ENCODE data around the gene CCT3.

The CCT3 gene

DNA sequence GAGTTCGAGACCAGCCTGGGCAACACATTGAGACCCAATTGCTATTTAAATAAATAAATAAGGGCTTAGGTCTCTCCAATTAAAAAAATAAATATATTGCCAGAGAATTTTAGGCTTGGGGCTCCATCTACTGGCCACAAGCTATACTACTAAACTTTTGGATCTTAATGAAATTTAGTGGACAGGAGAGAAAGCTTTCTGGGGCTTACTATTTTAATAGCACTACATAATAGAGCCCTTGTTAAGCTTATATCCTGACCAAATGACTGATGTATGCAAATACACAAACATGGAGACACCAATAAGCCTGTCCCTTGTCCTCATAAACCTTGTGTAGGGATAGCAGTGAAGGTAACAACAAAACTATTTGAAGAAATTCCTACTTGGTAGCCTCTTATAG is 18.4 kb downstream of the CCT3 start:
- DNase-seq: no peak

DNA sequence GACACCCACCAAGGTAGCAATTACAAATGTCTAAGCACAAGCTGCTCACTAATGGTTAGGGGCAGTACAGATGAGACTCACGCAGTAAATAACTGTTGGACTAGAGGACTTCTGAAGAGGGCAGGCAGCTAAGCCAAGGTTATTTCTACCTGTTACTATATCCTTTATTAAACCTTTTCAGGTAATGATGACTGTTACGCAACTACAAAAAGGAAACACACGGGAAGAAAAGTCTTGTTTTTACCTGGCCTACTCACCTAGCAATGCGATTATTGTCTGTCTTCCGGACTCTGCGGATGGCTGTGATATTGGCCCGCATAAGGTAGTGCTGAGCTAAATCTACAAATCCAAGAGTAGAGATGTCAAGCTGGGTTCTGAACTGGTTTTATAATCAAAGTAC is 21.2 kb downstream of the CCT3 start:
- DNase-seq: no peak

DNA sequence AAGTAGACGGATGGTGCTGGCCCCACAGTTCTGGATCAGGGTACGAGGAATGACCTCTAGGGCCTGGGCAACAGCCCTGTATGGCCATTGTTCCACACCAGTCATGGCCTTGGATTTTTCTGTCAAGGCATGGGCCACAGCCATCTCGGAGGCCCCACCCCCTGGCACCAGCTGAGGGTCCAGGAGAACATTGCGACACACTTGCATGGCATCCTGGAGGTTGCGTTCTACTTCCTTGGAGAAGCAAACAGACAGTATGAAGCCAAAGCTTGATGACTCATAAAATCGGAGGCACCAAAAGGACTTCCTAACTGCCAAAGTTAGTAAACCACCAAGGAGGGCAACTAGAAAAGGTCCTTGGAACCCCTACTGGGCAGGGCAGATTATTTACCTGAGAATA is 27.1 kb downstream of the CCT3 start:
- no peak for DNase-seq

DNA sequence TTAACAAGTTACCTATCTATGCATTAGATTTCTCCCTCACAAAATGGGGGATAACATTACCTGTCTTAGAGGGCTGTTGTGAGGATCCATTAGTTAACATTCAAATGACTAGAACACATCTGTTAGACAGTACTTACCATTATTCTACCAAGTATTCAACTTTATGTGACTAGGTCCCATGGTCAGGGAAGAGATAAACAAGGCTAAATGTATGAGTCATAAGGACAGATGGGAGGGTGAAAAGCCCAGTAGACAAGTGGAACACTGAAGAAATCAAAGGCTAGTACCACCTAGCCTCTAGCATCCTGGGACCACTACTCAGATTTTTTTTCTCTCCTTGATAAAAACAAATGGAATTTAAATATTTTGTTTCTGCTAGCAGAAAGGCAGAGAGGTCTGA is 30.0 kb downstream of the CCT3 start:
- DNase-seq: no peak

DNA sequence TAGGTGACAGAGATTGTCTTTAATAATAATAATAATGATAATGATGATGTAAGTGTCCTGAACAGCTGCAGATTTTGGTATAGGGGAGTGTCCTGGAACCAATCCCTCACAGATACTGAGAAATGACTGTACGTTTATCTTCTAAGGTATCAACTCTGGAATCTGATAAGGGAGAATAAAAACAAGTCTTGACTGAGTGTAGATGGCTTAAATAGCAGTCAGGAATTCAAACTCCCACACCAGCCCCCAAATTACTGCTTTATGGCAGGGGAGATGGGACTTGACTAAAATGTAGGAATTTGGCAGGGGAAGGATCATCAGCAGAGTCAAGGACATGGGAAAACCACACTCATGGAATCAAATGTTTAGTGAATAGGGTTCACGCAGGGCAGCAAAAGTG is 32.9 kb downstream of the CCT3 start:
- no peak for DNase-seq

DNA sequence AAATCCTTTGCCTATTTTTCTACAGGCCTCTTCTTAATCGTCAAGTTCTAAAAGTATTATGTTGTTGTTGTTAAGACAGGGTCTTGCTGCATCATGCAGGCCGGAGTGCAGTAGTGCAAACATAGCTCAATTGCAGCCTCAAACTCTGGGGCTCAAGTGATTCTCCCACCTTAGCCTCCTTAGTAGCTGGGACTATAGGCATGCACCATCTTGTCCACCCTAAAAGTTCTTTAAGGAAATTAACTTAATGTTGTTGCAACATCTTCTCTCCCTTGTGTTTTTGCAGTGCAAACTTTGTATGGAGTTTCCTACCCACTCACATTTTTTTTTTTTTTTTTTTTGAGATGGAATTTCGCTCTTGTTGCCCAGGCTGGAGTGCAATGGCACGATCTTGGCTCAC is 34.9 kb downstream of the CCT3 start:
- no peak for DNase-seq

DNA sequence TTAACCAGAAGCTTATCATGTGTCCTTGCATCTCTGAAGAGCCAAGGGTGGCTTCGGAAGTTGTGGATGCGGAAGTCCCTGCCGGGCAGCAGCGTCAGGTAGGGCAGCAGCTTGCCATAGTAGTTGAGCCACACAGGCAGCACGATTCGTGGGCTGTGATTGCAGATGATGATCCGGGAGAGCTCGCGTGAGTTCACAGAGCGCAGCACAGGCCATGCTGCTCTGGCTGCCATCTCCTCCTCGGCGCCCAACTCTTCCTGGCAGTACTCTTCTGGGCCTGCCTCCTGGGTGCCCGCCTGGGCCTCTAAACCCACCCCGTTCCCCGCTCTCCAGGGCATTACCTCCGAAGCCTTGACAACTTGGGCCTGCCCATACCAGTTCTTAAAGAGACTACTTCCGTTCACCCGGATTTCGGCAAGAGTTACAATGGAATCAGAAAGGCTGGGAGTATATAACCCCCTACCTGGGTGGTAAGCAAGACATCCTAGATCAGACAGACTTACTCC is 39.2 kb downstream of the CCT3 start, which contains the start of gene VHLL:
TSS of gene VHLL (minus strand) at position 456 of the 506 bp plus-strand sequence. CDS start at position 338, 118 bp downstream.
- DNase-seq: no peak

DNA sequence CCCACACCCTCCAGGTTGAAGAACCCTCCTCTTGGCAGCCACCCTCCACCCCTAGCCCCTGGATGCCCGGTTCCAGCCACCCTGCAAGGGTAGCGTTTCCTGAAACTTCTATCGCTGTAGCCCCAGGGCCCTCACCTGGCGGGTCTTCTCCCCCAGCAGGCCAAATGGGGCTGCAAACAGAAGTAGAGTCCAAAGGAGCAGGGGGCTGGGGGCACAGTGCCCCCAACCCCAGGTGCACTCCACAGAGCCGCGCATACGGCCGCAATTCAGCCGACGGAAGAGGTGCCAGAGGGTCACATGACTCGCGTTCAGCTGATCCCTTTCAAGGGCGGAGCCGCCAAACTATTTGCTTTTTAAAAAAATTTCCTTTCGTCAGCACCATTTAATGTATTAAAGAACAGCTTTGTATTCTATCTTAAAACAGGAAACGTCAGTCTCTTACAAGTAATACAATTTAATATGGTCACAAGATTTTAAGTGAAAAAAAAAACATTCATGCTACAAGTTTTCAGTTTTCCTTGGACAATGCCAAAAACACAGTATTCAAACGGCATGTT is 42.6 kb downstream of the CCT3 start, which contains the start of gene GLMP:
TSS of gene GLMP (minus strand) at position 289 of the 557 bp plus-strand sequence. CDS start at position 255, 34 bp downstream.
- no peak for DNase-seq

DNA sequence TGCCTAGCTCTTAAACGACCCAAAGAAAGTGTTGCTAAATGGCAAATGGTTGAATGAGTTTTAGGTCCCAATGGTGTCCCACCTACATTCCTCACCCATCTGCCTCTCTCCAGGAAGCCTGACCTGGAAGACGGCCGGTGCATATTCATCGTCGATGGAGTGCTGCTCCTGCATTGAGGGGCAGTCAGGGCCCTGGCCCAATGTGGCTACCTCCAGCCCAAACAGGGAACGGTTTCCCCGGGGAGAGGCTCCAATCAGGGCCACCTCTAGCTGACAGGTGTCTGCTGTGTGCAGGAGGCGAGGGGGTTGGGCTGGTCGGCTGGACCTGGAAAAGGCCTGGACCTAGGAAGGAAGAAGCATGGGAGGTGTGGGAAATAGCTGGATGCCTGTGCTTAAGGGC is 44.2 kb downstream of the CCT3 start:
- DNase-seq: no peak

DNA sequence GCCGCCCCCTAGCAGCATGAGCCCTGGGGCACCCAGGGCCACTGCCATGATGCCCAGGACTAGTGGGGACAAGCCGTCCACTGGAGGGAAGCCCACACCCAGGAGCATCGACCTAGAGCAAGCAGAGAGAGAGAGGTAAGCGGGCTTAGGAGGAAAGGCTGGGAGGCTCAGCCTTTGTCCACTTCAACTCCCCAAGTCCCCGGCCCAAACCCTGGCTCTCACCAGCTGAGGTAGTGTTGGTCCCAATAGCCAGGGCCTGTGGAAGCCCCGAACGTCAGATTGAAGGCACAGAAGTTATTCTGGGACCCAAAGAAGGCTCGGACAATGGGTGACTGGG is 45.0 kb downstream of the CCT3 start:
- no peak for DNase-seq

DNA sequence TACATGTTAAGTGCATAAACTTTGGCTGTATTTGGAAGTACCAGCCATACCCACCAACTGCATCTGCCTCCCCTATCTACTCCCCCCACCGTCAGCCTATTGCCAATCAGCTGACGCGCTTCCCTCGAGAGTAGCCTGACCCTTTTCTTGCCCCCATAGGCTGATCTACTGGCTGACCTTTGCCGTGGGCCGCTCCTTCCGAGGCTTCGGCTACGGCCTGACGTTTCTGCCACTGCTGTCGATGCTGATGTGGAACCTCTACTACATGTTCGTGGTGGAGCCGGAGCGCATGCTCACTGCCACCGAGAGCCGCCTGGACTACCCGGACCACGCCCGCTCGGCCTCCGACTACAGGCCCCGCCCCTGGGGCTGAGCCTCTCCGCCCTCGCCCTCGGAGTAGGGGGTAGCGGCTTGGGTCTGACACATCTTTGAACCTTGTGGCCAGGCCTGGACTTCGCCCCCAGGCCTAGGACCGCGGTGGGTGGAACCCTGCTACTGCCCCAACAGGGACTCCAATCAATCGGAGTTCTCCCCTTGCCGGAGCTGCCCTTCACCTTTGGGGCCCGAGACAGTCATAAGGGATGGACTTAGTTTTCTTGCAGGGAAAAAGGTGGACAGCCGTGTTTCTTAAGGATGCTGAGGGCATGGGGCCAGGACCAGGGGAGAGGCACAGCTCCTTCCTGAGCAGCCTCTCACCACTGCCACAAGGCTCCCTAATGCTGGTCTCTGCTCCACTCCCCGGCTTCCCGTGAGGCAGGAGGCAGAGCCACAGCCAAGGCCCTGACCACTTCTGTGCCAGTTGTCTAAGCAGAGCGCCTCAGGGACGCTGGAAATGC is 46.6 kb downstream of the CCT3 start:
- peak; percentile 78 for DNase-seq

DNA sequence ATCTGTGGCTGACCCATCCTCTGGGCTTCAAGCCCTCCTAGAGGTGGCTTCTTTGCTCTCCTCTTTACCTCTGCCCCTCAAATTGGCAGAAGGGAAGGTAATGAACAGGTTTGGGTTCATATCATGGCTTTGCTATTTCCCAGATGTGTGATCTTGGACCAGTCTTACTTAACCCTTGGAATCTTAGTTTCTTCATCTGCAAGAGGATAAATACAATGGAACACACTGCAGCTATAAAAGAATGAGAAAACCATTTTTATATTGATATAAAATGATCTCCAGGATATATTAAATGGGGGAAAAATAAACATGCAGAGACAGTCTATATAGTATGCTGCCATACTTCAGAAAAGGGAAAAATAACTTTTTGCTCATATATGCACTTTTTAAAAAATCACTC is 48.2 kb downstream of the CCT3 start:
- DNase-seq: no peak

DNA sequence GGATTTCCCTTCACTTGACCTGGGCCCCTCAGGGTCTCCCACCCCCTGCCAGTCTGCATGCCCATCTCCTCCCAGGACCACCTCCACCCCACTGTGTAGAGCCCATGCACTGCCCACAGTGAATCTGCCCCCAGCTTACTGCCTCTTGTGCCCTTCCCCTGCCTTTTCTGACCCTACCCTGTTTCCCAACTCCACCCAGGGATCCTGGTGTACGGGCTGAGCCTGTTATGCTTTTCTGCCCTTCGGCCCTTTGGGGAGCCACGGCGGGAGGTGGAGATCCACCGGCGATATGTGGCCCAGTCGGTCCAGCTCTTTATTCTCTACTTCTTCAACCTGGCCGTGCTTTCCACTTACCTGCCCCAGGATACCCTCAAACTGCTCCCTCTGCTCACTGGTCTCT is 52.0 kb downstream of the CCT3 start:
- no peak for DNase-seq

DNA sequence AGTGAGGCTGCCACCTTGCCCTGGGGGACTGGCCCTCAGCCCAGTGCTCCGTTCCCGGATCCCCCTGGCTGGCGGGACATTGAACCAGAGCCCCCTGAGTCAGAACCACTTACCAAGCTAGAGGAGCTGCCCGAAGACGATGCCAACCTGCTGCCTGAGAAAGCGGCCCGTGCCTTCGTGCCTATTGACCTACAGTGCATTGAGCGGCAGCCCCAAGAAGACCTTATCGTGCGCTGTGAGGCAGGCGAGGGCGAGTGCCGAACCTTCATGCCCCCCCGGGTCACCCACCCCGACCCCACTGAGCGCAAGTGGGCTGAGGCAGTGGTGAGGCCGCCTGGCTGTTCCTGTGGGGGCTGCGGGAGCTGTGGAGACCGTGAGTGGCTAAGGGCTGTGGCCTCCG is 52.7 kb downstream of the CCT3 start:
- DNase-seq: no peak

DNA sequence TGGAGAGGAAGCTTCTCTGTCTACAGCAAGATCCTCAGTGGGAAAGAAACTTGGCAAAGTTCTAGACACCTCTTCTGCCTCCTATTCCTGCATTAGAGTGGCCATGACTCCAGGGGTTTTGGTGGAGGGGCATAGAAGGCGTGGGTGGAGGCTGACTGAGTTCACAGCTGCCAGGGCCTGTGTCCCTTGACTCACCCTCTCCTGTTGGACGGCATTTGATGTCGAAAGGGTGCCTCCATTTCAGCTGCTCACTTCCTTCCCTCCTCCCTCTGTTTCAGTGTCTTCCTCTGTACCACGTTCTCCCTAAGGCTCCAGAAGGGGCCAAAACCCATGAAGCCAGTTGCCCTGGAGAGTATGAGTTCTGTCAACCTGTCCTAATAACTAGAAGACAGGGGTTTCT is 53.3 kb downstream of the CCT3 start:
- no peak for DNase-seq

DNA sequence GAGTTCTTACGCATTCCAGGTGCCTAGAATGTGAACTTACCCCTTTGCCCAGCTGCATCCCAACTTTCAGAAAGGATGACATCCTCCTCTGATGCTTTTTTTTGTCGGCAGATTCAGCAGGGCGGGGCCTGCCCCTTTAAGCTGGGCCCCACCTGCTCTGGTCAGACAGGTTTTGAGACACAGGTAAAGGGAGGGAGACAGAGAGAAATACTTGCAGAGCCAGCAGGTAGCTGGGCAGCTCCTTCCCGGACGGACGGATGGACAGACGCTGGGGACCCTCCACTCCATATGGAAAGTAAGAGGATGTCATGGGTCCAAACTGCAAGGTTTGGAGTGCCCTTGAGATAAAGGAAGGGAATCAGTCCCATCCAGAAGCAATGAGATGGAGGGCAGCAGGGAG is 54.0 kb downstream of the CCT3 start, which contains the start of gene TMEM79:
TSS of gene TMEM79 (plus strand) at position 214 of the 400 bp plus-strand sequence. CDS start 902 bp downstream, outside the sequence.
- no peak for DNase-seq

DNA sequence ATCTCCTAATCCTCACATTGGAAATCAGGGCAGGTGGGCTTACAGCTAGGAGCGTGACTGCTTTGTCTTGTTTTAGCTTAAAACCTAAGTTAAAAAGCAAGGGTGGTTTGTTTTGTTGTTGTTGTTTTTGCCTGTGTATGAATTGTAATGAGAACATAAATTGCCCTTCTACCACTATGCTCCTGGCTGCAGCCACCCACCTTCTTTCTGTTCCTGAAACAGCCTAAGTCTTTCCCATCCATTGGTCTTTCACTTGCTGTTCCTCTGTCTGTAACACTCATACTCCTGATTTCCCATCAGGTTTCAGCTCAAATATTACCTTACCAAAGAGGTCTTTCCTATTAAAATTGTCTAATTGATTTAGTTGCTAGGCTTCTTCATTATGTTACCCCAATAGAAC is 54.6 kb downstream of the CCT3 start:
- no peak for DNase-seq

DNA sequence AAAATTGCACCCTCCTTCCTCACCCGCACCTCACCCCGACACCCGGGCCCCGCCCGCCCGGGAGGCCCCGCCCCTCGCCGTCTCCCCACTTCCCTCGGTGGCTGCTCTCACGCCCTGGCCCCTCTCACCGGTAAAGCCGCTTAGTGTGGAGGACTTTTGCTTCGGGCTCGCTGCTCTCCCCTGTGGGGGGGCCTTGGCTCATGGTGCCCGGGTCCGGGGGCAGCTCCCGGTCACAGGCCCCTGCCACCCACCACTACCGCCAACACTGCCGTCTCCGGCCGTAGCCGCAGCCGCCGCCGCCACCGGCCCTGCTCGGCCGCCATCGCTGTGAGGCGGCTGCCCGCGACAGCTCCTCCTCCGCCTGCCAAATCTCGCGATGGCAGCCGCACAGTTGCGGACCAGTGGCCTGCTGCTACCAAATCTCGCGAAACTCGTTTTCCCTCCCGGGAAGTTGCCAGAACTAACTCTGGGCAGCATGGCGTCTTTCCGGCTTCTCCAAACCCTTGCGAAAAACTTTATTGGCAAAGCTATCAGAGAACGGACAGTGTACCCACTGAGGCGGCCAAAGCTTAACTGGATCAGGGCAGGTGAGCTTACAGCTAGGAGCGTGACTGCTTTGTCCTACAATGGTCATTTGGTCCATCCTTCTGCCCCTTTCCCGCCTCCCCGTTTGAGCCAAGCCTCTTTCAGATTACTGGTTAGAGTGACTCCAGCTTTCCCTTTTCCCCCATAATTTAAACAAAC is 55.4 kb downstream of the CCT3 start, which contains the start of gene SMG5:
TSS of gene SMG5 (minus strand) at position 347 of the 744 bp plus-strand sequence. CDS start at position 202, 145 bp downstream.
- DNase-seq: peak; percentile 84

DNA sequence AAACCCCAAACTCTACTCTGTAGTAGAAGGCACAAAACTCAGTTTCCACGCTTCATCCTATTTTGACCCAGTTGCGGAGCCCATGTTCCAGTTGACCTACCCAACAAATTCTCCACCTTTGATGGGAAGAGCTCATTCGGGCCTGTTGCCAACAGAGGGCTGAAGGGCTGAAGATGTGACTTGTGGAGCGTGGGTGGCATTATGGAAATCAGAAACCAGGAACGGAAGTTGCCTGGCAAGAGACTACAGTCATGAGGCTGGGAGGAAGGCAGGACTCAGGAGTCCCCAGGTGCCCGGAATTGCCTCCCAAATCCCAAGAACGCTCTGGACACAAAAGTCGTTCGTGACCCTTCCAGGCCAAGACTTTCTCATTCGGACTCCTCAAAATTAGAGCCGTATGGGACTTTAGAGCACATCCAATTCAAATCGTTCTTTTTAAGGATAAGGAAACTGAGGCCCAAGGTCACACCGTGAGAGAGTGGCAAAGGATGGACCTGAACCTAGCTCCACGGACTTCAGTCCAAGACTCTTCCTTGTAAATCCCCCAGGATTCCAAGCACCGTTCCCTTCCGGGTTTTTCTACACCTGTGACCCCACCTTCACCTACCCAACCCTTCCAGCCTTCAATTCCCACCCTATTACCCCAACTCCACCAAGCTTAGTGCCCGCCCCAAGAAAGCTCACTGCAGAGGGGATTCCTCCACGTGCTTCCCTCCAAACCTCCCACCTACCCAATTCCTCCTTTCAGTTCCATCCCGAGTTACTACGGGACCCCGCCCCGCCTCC is 56.2 kb downstream of the CCT3 start:
- no peak for DNase-seq

DNA sequence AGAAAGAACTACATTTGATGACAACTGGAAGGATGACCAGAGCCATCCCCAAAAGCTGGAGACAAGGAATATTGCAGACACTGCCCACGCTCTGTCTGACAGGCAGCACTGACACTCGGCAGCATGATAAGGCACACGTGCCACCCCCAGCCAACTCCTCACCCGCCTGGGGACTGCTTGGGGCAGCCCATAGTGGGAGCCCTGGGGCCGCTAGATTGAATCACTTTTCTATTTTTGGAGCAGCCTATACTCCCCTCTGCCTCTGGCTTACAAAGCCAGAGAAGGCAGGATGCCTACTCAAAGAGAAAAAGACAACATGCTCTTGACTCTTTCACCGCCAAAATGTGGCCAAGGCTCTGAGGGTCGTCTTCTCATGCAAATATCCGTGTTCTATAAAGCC is 56.8 kb downstream of the CCT3 start:
- no peak for DNase-seq

DNA sequence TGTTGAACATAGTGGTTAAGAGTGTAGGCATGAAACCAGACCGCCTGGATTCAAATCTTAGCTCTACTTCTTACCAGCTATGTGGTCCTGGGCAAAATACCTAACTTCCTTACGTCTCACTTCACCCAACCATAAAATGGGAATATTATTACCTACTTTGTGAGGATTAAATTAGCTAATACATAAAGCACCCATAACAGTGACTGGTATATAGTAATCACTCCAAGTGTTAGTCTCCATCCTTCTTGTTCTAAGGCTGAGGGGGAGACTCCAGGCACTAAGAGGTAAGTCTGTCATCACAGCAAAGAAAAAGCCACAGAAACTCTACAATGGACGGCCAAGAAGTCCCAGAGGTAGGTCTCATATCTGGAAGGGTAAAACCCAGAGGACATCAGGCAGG is 58.3 kb downstream of the CCT3 start:
- DNase-seq: no peak

DNA sequence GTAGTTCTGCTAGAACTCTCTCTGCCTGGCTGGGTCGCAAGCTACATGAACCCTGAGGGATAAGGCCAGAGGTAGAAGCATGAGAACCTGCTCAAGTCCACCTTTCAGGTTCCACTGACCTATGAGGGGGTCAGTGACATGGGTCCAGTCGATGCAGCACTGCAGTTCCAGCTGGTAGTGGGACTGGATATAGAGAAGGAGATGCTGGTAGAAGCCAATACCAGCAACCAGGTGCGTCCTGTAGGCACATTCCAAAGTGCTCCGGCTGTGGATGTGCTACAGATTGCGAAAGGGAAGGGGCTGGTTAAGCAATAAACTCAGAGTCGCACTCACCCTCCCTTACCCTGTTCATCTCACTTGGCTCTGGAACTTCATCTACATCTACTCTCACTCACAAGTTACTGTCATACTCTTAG is 61.1 kb downstream of the CCT3 start:
- no peak for DNase-seq

DNA sequence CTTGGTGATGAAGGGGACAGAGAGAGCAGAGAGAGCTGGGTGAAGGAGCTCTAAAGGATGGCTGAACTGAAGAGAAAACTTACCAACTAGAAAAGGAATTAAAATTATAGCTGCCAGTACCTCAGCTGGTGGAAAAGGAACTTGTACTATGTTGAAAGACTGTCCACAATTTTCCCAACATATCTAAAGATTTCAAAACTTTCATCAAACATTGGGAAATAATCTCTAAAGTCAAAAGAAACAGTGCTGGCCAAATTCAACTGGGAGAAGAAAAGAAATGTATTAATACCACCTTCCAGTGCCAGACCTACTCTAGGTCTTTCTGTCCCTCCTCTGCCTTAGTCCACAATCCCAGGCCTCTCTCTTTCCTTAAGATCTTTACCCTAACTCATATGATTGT is 61.6 kb downstream of the CCT3 start:
- no peak for DNase-seq

All from GOT3 (cell line).